Heart right ventricle (tissue), 16 donors: ENCODE measurements around the gene RFC1. TPM values are rescaled to one million over a fixed set of nuclear protein-coding genes. Genes with fewer than 3 reads are reported as not detected.
"Not testable (repeated sequence)": the region's sequence is repeated elsewhere in the genome, so short reads cannot be mapped to it uniquely, and the experiment has no call there.

Experiments used
- ATAC-seq, 8 donors: fragments of 200-7000 bp; cut with Tn5 transposase; one replicate each; pipeline ENCODE4 v1.9.1; 2020; ENCODE audit warnings: mild to moderate bottlenecking in 8 of 8, moderate library complexity in 8 of 8, moderate number of reproducible peaks in 1 of 8
- DNase-seq, 2 donors: peaks; one replicate each; pipeline ENCODE4 v3.0.0-alpha.2; 2020
- H3K27ac ChIP-seq, 10 donors: fragments of 200-600 bp; sonication (generic) in 2 of 10; one replicate each; pipeline versions ENCODE4 v1.5.0 to v1.8.0; 2020 to 2022; ENCODE audit warnings: mild to moderate bottlenecking in 3 of 10
- H3K27me3 ChIP-seq, 7 donors: fragments of 200-600 bp; one replicate each; pipeline ENCODE4 v1.8.0; 2021 to 2022; ENCODE audit warnings: mild to moderate bottlenecking in 2 of 7
- H3K36me3 ChIP-seq, 9 donors: fragments of 200-600 bp; sonication (generic) in 1 of 9; one replicate each; pipeline versions ENCODE4 v1.5.0 to v1.8.0; 2020 to 2022; ENCODE audit warnings: mild to moderate bottlenecking in 2 of 9
- H3K4me1 ChIP-seq, 9 donors: fragments of 200-600 bp; sonication (generic) in 1 of 9; one replicate each; pipeline versions ENCODE4 v1.5.0 to v1.8.0; 2020 to 2022; ENCODE audit warnings: mild to moderate bottlenecking in 4 of 9
- H3K4me3 ChIP-seq, 10 donors: fragments of 200-600 bp; sonication (generic) in 2 of 10; one replicate each; pipeline versions ENCODE4 v1.5.0 to v1.8.0; 2020 to 2022; ENCODE audit warnings: mild to moderate bottlenecking in 7 of 10, moderate library complexity in 2 of 10
- H3K9me3 ChIP-seq, 11 donors: fragments of 200-600 bp in 10 of 11; sonication (generic) in 2 of 11; one replicate each; pipeline versions ENCODE4 v1.5.0 to v1.8.0; 2013 to 2022; ENCODE audit warnings: mild to moderate bottlenecking in 2 of 11, control low read depth in 1 of 11, moderate library complexity in 1 of 11
- WGBS, 2 donors: extraction: QIAGEN DNeasy Blood & Tissue Kit; methylation state at CpG; one replicate each; pipeline ENCODE4 v1.1.7; 2013; ENCODE audit warnings: inconsistent platforms in 1 of 2; 5-methylcytosine and 5-hydroxymethylcytosine counted together
- intact Hi-C, 10 donors: fragments of 100-400 bp; cut with DNase I; formaldehyde crosslinking; loops; one replicate each; pipeline versions ENCODE4 v1.11.1 to v1.14.2; 2022
- polyA plus RNA-seq, 2 donors: library from polyadenylated mRNA; stranded (reverse); fragments of 200-250 nt; gene quantifications; one replicate each; pipeline ENCODE4 v1.2.3, GENCODE V29; 2013
- total RNA-seq, 10 donors: library from RNA; stranded (reverse); fragmentation: NEBNext Ultra II Directional in 3 of 10; extraction: Animal tissue kit (Norgen Biotek cat#: 25700) in 3 of 10; gene quantifications; one replicate each; pipeline versions ENCODE4 v1.2.1 to v1.2.4, GENCODE V29; 2021 to 2023
- TF ChIP-seq, protein P1 (sequence below), 9 donors: fragments of 200-600 bp; sonication (generic) in 2 of 9; IDR thresholded peaks; one replicate each; pipeline versions ENCODE4 v1.5.0 to v1.8.0; 2021 to 2022; ENCODE audit warnings: antibody characterized with exemption in 9 of 9, mild to moderate bottlenecking in 5 of 9, moderate library complexity in 1 of 9
- donor health status: Arrhythmogenic right ventricular cardiomyopathy.
- donor health status: ischemic (EF 13 %, LVEDD 7.1; RV severe dilation, severe dysfunction).
- donor health status: healthy with polysubstance abuse.
- donor health status: DM: no; HTN: yes; CAD: no.
- donor health status: DM: no; HTN: no; CAD: no.
- donor health status: ischemic (EF 25% LVEDD 6.9; RV normal size, moderate dysfunction).
- donor health status: ischemic (EF 25% LVEDD 5.7; RV mildly dilated, moderate dysfunction).
- donor health status: healthy.
- donor health status: DM: yes; HTN: yes; CAD: no.
- donor health status: Ischemic cardiomyopathy.
- donor health status: ischemic (EF 35%, LVEDD 5.7; RV mildly dilated, moderate dysfunction).
- donor health status: nonischemic (EF 11% LVEDD 7.7; RV severe dilation, severe dysfunction).
- donor health status: DM: yes; HTN: yes; CAD: no.
- donor health status: PGD.
- donor health status: ischemic (EF 29% LVEDD 5.4; RV normal size, mild dysfunction).
- donor health status: nonischemic (EF 23%, LVEDD 6.1; RV moderate dilation, normal function).

Gene RFC1
- total and polyA plus RNA-seq, 12 donors = 5.7 to 31.0 (median 23.3) TPM

- H3K4me1 ChIP-seq = no peaks in the 10 kb centered on the region
- 51 to 60% methylated on average over 6 of the region's 6 CpGs for WGBS, 2 donors
- TF ChIP-seq, protein P1, sequence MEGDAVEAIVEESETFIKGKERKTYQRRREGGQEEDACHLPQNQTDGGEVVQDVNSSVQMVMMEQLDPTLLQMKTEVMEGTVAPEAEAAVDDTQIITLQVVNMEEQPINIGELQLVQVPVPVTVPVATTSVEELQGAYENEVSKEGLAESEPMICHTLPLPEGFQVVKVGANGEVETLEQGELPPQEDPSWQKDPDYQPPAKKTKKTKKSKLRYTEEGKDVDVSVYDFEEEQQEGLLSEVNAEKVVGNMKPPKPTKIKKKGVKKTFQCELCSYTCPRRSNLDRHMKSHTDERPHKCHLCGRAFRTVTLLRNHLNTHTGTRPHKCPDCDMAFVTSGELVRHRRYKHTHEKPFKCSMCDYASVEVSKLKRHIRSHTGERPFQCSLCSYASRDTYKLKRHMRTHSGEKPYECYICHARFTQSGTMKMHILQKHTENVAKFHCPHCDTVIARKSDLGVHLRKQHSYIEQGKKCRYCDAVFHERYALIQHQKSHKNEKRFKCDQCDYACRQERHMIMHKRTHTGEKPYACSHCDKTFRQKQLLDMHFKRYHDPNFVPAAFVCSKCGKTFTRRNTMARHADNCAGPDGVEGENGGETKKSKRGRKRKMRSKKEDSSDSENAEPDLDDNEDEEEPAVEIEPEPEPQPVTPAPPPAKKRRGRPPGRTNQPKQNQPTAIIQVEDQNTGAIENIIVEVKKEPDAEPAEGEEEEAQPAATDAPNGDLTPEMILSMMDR (IDR thresholded peaks at IDR 0.05) = no peak
- no peaks in the 10 kb centered on the region for H3K36me3 ChIP-seq
- no peaks in the 10 kb centered on the region for H3K9me3 ChIP-seq
- no peak for ATAC-seq
- peaks cover 0 to 8% (median 0%) of the 10 kb centered on the region in 7 donors for H3K27me3 ChIP-seq
- no peak for DNase-seq
- H3K27ac ChIP-seq = no peak overlapping the region
- no peak overlapping the region for H3K4me3 ChIP-seq
- intact Hi-C loops = no loop called here
Observed at GRCh38 chr4:39390603-39391002, 24.4 kb upstream of the RFC1 start.

GRCh38 chr4:39384563-39384962, 18.4 kb upstream of the RFC1 start:
- peaks cover 0 to 15% (median 0%) of the 10 kb centered on the region in 7 donors for H3K27me3 ChIP-seq
- DNase-seq = no peak
- 89 to 91% methylated on average over 11 of the region's 11 CpGs for WGBS, 2 donors
- no peak for ATAC-seq
- H3K36me3 ChIP-seq = no peaks in the 10 kb centered on the region
- TF ChIP-seq, protein P1 (IDR thresholded peaks at IDR 0.05) = no peak
- H3K27ac ChIP-seq = no peak overlapping the region
- H3K4me1 ChIP-seq = no peaks in the 10 kb centered on the region
- no peaks in the 10 kb centered on the region for H3K9me3 ChIP-seq
- intact Hi-C loops = no loop called here
- no peak overlapping the region for H3K4me3 ChIP-seq

DNA sequence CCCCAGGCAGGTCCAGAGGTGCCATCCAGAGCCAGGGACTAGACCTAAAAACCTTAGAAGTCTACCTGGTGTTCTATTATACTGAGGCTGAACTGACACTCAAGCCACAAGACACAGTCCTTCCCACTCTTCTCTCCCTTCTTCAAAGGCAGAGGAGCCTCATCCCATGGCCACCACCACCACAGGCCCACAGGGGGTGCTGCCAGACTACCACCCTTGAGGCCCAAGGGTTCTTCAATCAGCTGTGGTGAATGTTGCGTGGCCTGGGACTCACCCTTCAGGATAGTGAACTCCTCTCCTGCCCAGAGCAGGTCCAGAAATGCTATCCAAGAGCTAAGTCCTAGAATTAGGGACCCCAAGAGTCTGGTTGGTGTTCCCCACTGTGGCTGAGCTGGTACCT, 17.5 kb upstream of the RFC1 start:
- WGBS, 2 donors = 85 to 90% methylated on average over 1 of the region's 1 CpG
- Histone ChIP-seq H3K36me3 (no peaks in the 10 kb centered on the region), H3K4me1 (no peaks in the 10 kb centered on the region), H3K27me3 (peaks cover 0 to 13% (median 0%) of the 10 kb centered on the region in 7 donors), H3K4me3 (no peak overlapping the region), H3K27ac (no peak overlapping the region), H3K9me3 (peaks cover 0 to 6% (median 0%) of the 10 kb centered on the region in 11 donors)
- intact Hi-C loops = no loop called here
- DNase-seq (no peak), ATAC-seq (no peak)
- TF ChIP-seq, protein P1 (IDR thresholded peaks at IDR 0.05) = no peak

DNA sequence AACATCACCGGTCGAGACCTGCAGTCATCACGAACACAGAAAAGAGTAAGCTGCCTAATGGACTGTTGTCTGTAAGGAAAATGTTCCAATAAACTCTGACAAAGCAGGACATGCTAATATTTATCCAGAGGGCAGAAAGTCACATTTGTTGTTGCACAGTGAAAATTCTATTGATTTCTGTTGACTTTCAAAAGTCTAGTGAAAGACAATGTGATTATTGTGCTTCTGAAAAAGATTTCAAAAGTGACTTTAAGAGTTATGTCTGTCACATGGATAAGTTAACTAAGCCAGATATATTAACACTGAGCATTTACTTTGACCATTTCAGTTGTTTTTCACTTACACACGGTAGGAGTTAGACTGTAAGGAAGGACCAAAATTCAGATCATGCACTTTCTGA, 9.3 kb upstream of the RFC1 start:
- TF ChIP-seq, protein P1 (IDR thresholded peaks at IDR 0.05) = no peak
- Histone ChIP-seq H3K27me3 (peaks cover 0 to 13% (median 0%) of the 10 kb centered on the region in 7 donors), H3K9me3 (peaks cover 0 to 16% (median 0%) of the 10 kb centered on the region in 11 donors), H3K36me3 (no peaks in the 10 kb centered on the region), H3K4me1 (no peaks in the 10 kb centered on the region), H3K4me3 (no peak overlapping the region), H3K27ac (no peak overlapping the region)
- ATAC-seq = no peak
- no peak for DNase-seq
- intact Hi-C loops = no loop called here
- WGBS, 2 donors = 85 to 86% methylated on average over 4 of the region's 4 CpGs

GRCh38 chr4:39371209-39371608, 5.0 kb upstream of the RFC1 start:
- DNase-seq, H3K27me3 ChIP-seq, ATAC-seq, H3K4me3 ChIP-seq, H3K27ac ChIP-seq, H3K4me1 ChIP-seq, intact Hi-C loops, H3K36me3 ChIP-seq: not testable (repeated sequence)
- H3K9me3 ChIP-seq = peaks cover 0 to 10% (median 0%) of the 10 kb centered on the region in 11 donors
- WGBS, 2 donors = 83 to 86% methylated on average over 6 of the region's 6 CpGs
